HEK293T (cell line): ENCODE measurements around the gene PHEX.

Experiments
- CTCF ChIA-PET: fragments of 350-600 bp; formaldehyde crosslinking; extraction: SDS; loops from one replicate; lab custom pipeline; 2021; ENCODE audit warnings: antibody characterized with exemption, inconsistent platforms; lab: Yijun Ruan, JAX
- POLR2A ChIA-PET: fragments of 350-600 bp; formaldehyde crosslinking; extraction: SDS; loops from one replicate; lab custom pipeline; 2020; ENCODE audit warnings: antibody characterized with exemption, inconsistent platforms; lab: Yijun Ruan, JAX
- DNase-seq: peaks from one replicate; pipeline ENCODE4 v3.0.0; 2012; ENCODE audit warnings: mixed read lengths; ENCODE audit errors: extremely low spot score
- ARNT ChIP-seq: fragments of 450-650 bp; IDR thresholded peaks from 2 replicates; pipeline ENCODE4 v1.6.1; 2017; ENCODE audit warnings: mild to moderate bottlenecking
- BHLHE40 ChIP-seq: fragments of 450-650 bp; IDR thresholded peaks from 2 replicates; pipeline ENCODE4 v1.6.1; 2016; ENCODE audit warnings: mild to moderate bottlenecking, moderate library complexity, borderline replicate concordance
- CTBP1 ChIP-seq: fragments of 450-650 bp; IDR thresholded peaks from 2 replicates; pipeline ENCODE4 v1.6.1; 2016; ENCODE audit warnings: borderline replicate concordance
- ELF4 ChIP-seq: fragments of 450-650 bp; IDR thresholded peaks from 2 replicates; pipeline ENCODE4 v1.6.1; 2017; ENCODE audit warnings: antibody characterized with exemption
- FOXA1 ChIP-seq: fragments of 450-650 bp; IDR thresholded peaks from 2 replicates; pipeline ENCODE4 v1.6.1; 2016; ENCODE audit warnings: mild to moderate bottlenecking
- FOXK2 ChIP-seq: fragments of 450-650 bp; IDR thresholded peaks from 2 replicates; pipeline ENCODE4 v1.6.1; 2016; ENCODE audit warnings: mild to moderate bottlenecking
- FOXM1 ChIP-seq: fragments of 450-650 bp; IDR thresholded peaks from 2 replicates; pipeline ENCODE4 v1.6.1; 2017; ENCODE audit warnings: mild to moderate bottlenecking, borderline replicate concordance
- HDGF ChIP-seq: fragments of 450-650 bp; IDR thresholded peaks from 2 replicates; pipeline ENCODE4 v1.6.1; 2017; ENCODE audit warnings: antibody characterized with exemption, borderline replicate concordance
- L3MBTL2 ChIP-seq: fragments of 450-650 bp; conservative IDR thresholded peaks from 2 replicates; pipeline ENCODE4 v1.6.1; 2016; ENCODE audit warnings: mild to moderate bottlenecking
- LEF1 ChIP-seq: fragments of 450-650 bp; IDR thresholded peaks from 2 replicates; pipeline ENCODE4 v1.6.1; 2017; ENCODE audit warnings: mild to moderate bottlenecking, borderline replicate concordance
- NFRKB ChIP-seq: fragments of 450-650 bp; IDR thresholded peaks from 2 replicates; pipeline ENCODE4 v1.6.1; 2016; ENCODE audit warnings: mild to moderate bottlenecking, moderate library complexity
- SP1 ChIP-seq: fragments of 450-650 bp; IDR thresholded peaks from 2 replicates; pipeline ENCODE4 v1.6.1; 2017
- SUZ12 ChIP-seq: fragments of 450-650 bp; IDR thresholded peaks from 2 replicates; pipeline ENCODE4 v1.6.1; 2016; ENCODE audit warnings: mild to moderate bottlenecking
- TARDBP ChIP-seq: fragments of 450-650 bp; IDR thresholded peaks from 2 replicates; pipeline ENCODE4 v1.6.1; 2016
- ZNF384 ChIP-seq: fragments of 450-650 bp; IDR thresholded peaks from 2 replicates; pipeline ENCODE4 v1.6.1; 2016
- TF ChIP-seq, protein P1 (sequence below): fragments of 450-650 bp; IDR thresholded peaks from 2 replicates; pipeline ENCODE4 v1.6.1; 2016

PHEX gene

DNA sequence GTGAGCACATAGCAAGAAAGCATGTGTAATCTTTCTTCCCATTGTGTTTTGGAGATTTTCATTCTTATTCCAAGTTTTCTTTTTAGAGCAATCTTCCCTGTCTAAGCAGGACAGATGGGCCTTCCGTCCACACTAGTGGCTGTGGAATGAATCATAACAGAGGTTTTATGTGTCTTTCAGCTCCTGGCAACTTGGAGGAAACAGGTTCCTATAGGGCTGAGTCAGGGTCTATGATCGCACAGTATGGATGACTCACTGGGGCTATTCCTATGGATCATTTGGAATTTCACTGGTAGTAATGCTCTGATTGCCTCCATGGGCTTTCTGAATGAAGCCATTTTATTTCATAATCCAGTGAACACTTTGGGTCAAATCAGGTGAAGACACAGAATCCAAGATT lies 188.8 kb downstream of the PHEX start:
- TF ChIP-seq SUZ12 (no peak), BHLHE40 (no peak)
- TF ChIP-seq, protein P1, sequence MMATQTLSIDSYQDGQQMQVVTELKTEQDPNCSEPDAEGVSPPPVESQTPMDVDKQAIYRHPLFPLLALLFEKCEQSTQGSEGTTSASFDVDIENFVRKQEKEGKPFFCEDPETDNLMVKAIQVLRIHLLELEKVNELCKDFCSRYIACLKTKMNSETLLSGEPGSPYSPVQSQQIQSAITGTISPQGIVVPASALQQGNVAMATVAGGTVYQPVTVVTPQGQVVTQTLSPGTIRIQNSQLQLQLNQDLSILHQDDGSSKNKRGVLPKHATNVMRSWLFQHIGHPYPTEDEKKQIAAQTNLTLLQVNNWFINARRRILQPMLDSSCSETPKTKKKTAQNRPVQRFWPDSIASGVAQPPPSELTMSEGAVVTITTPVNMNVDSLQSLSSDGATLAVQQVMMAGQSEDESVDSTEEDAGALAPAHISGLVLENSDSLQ, result no peak
- ChIA-PET POLR2A (no interaction called here), CTCF (no interaction called here)
- no peak for DNase-seq

DNA sequence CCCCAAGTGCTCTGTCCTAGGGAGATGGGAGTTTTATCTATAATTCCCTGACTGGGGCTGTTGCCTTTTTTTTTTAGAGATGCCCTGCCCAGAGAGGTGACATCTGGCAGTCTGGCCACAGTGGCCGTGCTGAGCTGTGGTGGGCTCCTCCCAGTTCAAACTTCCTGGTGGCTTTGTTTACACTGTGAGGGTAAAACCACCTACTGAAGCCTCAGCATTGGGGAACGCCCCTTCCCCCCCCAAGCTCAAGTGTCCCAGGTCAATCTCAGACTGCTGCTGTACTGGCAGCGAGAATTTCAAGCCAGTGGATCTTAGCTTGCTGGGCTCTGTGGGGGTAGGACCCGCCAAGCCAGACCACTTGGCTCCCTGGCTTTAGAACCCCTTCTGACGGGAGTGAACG lies 202.3 kb downstream of the PHEX start:
- CTCF ChIA-PET, result interaction anchor here (0.6 kb wide), 1 partner anchor 247 kb away, joined by 5 read pairs; no protein-coding TSS in a partner anchor
- POLR2A ChIA-PET, result no interaction called here
- no peak for DNase-seq
- TF ChIP-seq SUZ12 (no peak), LEF1 (no peak), CTBP1 (no peak), TARDBP (no peak)

DNA sequence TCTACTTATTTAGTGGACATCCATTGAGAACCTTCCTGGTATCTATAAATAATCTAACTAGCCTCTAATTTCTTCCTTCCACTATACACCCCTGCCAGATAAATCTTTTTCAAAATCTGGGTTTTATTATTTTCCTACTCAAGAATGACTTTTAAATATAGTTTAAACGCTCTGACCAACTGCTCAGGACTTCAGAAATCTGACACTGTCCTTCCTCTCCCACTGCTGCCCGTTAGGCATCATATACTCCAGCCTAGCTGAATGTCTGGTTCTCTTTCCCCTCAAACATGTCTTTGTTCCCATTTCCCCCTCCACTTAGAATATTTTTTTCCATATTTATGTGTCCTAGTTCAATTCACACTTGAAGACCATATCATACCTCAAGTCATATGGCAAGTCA lies 205.4 kb downstream of the PHEX start:
- ChIA-PET CTCF (no interaction called here), POLR2A (no interaction called here)
- DNase-seq, result no peak
- TF ChIP-seq FOXA1 (no peak), TARDBP (no peak), L3MBTL2 (no peak), FOXM1 (no peak), ZNF384 (no peak), HDGF (no peak), ARNT (no peak), BHLHE40 (no peak), SP1 (no peak), NFRKB (no peak), CTBP1 (no peak), SUZ12 (no peak), ELF4 (no peak), FOXK2 (no peak), LEF1 (no peak)
- TF ChIP-seq, protein P1, result no peak

DNA sequence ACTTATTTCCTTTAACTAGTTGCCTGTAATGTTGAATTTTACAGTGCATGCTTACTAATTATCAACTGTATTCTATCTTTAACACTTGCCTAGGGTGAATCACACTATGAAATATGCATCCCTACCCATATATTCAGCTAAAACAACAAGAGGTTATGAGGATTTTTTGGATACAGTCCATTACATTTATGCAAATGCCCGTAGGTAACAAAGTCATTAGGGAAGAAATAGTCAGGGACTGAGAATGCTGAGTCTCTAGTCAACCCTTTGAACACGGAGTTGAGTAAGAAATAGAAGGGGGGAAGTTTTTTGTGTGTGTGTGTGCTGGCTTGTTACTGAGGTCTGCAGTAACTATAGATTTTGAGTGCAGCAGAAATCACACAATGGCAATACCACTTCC lies 214.5 kb downstream of the PHEX start:
- CTCF ChIA-PET, result no interaction called here
- no peak for TF ChIP-seq FOXA1
- no peak for TF ChIP-seq LEF1
- DNase-seq, result no peak
- POLR2A ChIA-PET, result no interaction called here

DNA sequence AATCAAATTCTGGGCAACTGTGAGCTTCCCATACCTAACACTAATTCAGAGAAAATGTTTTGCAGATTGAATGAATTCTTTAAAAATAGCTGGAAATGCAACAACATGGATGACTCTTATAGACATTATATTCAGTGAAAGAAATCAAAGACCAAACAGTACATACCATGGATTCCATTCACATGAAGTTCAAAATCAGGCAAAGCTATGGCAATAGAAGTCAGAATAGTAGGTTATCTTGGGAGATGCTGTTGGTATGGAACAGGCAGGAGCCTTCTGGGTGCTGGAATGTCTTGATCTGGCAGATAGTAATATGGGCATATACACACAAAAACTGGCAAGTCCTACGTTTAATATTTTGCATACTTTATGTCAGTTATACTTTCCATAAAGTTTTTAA lies 215.0 kb downstream of the PHEX start:
- TF ChIP-seq NFRKB, result no peak
- no peak for TF ChIP-seq FOXA1
- no peak for TF ChIP-seq ZNF384
- no peak for TF ChIP-seq FOXM1
- no peak for DNase-seq
- POLR2A ChIA-PET, result no interaction called here
- CTCF ChIA-PET, result no interaction called here

DNA sequence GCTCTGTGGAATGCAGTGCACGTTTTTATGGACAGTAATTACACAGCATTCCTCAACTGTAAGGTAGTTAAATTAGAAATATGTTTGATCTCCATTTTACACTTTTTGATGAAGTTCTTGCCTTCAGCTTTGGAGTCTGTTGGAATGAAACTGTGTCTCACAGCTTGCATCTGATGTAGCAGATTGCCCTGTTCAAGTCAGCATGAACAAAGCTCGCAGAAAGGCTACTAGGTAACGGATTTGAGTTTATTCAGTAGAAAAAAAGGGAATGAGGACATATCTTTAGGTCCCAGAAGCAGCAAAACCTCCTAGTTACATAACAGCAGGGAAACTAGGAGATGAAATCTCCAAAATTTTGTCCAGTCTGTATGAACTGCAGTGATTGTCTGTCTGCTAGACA lies 216.3 kb downstream of the PHEX start:
- TF ChIP-seq FOXM1, result no peak
- no peak for TF ChIP-seq NFRKB
- TF ChIP-seq TARDBP, result no peak
- no peak for TF ChIP-seq SUZ12
- no peak for TF ChIP-seq CTBP1
- no peak for TF ChIP-seq SP1
- TF ChIP-seq ARNT, result no peak
- no peak for TF ChIP-seq LEF1
- no peak for TF ChIP-seq HDGF
- TF ChIP-seq BHLHE40, result no peak
- no peak for TF ChIP-seq ELF4
- TF ChIP-seq FOXK2, result no peak
- TF ChIP-seq, protein P1, result no peak
- no peak for TF ChIP-seq ZNF384
- no peak for TF ChIP-seq FOXA1
- no peak for TF ChIP-seq L3MBTL2
- POLR2A ChIA-PET, result no interaction called here
- CTCF ChIA-PET, result no interaction called here

DNA sequence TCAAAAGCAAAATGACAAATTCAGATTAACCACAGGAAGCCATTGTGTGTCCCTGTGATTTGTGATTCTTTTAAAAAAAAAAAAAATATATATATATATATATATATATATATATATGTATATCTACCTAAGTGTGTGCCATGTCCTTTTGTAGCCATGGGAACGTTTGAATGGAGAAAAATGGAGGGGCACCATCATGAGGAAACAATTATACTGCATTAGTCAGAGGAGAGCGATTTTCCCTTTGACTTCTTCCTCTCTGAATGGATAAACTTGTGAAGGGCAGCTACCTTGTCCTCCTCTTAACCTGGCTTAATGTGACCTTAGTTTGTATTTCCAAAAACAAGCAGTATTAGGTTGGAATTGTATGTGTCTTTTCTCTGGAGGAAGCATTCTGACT lies 217.2 kb downstream of the PHEX start:
- ChIA-PET POLR2A (no interaction called here), CTCF (no interaction called here)
- no peak for DNase-seq
- no peak for TF ChIP-seq ZNF384
- TF ChIP-seq CTBP1, result no peak
- no peak for TF ChIP-seq L3MBTL2
- no peak for TF ChIP-seq NFRKB
- no peak for TF ChIP-seq HDGF
- TF ChIP-seq SUZ12, result no peak
- TF ChIP-seq TARDBP, result no peak
- TF ChIP-seq LEF1, result no peak
- no peak for TF ChIP-seq FOXM1
- TF ChIP-seq BHLHE40, result no peak

More for the DNA sequence above, 216.3 kb downstream of the PHEX start:
- no peak for DNase-seq
